Stimulated activated CD4-positive, alpha-beta T cell treated with anti-CD3 and anti-CD28 coated beads, Interleukin-1b, Interleukin-23, amount 100 ng/mL, for 4 hours (primary cell): ENCODE results near the gene CORO6.

Experiments
- DNase-seq, 2 donors: peaks; one replicate each; pipeline ENCODE4 v3.0.0-alpha.2; 2020; ENCODE audit warnings: low read depth in 2 of 2

CORO6 gene

DNA sequence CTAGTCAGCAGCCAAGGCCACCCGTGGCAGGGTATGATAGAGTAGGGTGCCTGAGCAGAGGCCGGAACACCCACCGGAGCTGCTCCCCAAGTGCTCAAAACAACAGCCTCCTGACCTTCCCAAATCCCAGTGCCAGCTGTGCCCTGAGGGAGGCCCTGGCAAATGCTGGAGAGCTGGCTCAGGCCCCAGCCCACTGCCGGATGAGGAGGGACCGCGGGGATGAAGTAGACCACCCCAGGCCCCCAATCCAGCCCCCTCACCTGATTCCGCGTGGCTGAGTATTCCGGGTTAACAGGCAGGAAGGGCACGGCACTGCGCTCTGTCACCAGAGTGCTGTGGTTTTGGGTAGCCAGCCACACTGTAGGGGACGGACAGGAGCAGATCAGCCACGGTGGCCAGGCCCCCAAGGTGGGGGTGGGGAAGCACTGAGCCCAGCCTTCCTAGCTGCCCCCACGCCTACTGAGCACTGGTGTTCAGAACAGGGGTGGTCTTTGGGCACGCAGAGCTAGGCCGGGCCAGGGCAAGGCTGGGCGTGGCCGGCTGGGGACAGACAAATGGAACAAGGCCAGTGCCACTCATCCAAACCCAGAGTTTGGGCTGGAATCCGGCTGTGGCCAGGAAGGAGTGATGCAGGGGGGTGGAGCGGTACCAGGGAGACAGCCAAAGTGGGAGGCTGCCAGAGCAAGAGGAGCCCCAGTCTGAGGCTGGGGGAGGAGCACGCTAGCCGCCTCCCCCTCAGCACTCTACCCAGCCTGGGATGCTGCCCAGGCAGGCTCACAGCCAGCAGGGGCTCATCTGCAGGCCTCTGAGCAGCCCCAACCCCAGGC, 45.1 kb downstream of the CORO6 start:
- no peak for DNase-seq

GRCh38 chr17:29577001-29577370, 45.7 kb downstream of the CORO6 start:
- no peak for DNase-seq

GRCh38 chr17:29576214-29577000, 46.3 kb downstream of the CORO6 start:
- no peak for DNase-seq

GRCh38 chr17:29575511-29576213, 47.0 kb downstream of the CORO6 start:
- DNase-seq: no peak

DNA sequence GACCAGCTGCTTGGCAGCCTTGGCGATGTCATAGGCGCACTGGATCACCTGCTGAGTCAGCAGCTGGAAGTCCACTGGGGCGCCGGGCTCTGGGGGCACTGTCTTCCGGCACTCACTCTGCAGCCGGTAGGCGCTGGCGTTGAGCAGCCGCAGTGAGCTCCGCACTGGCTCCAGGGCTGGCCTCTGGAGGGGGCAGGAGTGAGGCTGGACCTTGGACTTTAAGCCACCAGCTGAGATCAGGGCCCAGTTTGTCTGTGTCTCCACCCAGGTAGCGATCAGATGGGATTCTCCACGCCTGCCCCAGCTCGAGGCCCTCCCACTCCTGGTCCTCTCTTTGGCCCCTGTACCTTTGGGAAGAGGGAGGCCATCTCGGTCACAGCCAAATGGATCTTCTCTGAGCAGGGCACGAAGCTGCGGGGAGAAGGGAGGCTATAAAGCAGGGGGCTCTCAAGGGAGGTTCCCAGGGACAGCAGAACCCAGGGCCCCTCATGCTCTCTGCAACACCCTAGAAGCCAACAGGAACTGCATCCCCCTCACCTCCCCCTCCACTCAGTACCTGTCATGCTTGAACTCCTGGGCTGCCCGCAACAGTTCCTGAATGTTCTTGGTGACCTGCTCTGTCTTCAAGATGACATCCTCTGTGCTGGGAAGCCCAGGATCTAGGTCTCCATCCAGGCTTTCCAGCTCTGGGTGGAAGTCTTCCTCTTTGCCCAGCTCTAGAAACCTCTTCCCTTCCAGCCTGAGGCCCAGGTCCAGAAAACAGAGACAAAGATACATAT, 47.8 kb downstream of the CORO6 start:
- no peak for DNase-seq

- no peak for DNase-seq
These were observed 48.6 kb downstream of the CORO6 start for GRCh38 chr17:29573871-29574731.

DNA sequence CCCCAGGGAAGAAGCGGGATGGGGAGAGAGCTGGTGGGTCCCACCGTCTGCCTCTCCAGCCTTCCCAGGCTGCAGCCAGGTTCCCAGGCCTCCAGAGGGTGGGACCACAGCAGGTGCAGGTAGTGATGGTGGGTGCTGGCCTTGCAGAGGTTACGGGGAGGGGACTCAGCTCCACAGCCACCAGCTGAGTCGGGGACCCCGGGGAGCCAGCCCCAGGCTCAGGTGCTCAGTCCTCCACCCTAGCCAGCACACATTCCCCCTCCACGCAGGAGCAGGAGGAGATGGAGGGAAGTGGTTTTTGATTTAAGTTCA, 49.2 kb downstream of the CORO6 start:
- DNase-seq: no peak

DNA sequence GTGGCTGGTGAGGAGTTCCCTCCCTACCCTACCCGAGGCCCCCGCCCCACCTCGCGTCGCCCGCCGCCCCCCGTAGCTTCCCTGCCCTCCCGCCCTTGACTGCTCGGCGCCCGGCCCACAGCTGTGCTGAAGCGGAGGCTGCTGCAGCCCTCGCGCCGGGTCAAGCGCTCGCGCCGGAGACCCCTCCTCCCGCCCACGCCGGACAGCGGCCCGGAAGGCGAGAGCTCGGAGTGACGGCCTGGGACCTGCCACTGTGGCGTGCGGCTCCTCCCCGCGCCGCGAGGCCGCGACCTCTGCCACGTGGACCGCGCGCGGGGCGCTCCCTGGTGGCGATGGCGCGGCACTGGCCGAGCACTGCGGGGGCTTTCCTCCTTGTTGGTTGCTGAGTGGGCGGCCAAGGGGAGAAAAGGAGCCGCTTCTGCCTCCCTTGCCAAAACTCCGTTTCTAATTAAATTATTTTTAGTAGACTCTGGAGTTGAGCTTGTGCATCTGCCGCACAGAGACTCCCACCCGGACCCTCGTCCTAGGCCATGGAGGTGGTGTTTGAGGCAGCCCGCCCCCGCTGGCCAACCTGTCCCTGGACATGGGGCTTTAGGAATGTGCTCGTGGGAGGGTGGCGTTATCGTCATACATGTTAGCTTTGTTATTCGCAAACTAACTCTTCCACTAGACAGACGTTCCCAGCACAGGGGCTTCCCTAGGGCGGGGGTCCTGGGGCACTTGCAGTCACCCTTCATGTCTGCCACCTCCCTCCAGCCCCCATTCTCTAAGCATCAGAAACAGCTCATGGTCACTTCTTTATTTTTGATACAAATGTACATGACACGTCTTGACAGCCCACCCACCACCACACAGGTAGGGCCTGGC, 49.8 kb downstream of the CORO6 start:
- peak; percentile 58 to 61 for DNase-seq

DNA sequence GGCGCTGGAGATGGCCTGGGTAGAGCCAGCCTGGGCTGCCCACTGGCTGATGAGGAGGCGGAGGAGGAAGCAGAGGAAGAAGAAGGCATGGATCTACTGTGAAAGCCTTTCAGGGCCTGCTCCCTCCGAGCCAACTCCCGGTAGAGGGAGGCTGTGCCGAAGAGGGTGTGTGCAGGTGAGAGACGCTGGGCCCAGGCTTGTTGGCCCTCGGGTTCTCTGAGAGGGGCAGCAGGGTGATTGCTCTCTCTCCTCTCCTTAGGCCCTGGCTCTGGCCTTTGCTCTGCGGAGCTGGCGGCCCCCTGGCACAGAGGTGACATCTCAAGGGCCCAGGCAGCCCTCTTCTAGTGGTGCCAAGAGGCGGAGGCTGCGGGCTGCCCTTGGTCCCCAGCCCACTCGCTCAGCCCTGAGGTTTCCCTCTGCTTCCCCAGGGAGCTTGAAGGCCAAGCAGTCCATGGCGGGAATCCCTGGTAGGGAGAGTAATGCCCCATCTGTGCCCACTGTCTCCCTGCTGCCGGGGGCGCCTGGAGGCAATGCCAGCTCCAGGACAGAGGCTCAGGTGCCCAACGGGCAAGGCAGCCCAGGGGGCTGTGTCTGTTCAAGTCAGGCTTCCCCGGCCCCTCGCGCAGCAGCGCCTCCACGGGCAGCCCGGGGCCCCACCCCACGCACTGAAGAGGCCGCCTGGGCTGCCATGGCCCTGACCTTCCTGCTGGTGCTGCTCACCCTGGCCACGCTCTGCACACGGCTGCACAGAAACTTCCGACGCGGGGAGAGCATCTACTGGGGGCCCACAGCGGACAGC, 50.6 kb downstream of the CORO6 start:
- DNase-seq: no peak

DNA sequence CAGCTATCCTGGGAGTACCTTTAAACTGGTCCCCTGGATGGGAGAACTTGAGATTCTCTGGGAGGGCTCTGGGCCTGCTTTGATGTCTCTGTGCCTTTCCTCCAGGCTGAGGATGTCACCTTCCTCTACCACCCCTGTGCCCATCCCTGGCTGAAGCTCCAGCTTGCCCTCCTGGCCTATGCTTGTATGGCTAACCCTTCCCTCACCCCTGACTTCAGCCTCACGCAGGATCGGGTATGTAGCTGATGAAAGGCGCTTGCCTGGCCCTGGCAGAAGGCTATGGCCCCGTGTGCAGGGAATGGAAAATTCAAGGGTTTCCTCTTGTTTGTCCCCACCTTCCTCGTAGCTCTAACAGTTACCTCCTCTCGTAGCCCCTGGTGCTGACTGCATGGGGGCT, 51.2 kb downstream of the CORO6 start:
- DNase-seq: no peak

DNA sequence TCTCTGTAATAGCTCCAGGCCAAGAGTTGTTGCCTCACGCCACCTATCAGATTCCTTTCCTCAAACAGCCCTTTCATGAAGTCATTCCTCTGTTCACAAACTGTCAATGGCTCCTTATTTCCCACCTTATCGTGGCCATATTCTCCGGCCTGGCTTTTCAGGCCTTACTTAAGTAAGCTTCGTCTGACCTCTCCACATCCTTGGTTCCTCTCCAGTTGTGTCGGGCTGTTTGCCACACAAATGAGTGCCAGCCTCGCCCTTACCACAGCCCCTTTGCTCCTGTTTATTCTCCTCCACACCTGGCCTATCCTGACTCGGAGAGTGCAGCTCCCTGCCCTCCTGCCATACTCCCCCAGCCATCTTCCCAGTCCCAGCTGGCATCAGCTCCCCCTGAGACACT, 52.2 kb downstream of the CORO6 start:
- no peak for DNase-seq

DNA sequence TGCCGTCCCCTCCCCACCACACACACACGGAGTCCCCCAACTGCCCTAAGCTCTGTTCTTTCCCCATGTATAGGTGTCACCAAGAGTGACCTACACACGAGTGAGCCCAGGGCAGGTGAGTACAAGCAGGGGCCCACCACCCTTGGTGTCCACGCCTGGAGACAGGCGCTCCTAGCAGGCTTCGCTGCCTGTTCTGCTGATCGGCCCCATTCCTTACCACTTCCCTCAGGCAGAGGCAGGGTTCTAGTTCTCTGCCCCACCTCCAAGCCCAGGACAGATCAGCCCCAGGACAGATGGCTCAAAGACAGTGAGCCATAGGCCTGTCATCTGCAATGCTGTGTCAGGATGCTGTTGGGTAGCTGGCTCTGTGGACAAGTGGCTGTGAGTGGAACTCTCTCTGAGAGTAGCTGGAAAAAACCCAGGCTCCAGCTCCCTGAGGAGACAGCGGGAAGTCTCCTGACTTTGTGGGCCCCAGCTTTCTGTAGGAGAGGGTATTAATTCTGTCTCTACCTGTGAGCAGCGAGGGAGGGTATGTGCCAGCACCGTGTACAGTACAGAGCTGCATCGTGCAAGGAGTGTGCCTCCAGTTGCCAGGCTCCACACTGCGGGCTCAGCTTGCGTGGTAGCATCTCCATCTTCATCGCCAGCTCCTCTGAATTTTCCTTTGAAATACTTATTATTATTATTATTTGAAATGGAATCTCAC, 53.3 kb downstream of the CORO6 start:
- DNase-seq: no peak

- peak; percentile 94 for DNase-seq
These were observed 54.1 kb downstream of the CORO6 start, which contains the start of gene TP53I13 for GRCh38 chr17:29568331-29569244. TP53I13 (plus strand) TSS chr17:29568701; CDS start chr17:29568759, 58 bp downstream.

DNA sequence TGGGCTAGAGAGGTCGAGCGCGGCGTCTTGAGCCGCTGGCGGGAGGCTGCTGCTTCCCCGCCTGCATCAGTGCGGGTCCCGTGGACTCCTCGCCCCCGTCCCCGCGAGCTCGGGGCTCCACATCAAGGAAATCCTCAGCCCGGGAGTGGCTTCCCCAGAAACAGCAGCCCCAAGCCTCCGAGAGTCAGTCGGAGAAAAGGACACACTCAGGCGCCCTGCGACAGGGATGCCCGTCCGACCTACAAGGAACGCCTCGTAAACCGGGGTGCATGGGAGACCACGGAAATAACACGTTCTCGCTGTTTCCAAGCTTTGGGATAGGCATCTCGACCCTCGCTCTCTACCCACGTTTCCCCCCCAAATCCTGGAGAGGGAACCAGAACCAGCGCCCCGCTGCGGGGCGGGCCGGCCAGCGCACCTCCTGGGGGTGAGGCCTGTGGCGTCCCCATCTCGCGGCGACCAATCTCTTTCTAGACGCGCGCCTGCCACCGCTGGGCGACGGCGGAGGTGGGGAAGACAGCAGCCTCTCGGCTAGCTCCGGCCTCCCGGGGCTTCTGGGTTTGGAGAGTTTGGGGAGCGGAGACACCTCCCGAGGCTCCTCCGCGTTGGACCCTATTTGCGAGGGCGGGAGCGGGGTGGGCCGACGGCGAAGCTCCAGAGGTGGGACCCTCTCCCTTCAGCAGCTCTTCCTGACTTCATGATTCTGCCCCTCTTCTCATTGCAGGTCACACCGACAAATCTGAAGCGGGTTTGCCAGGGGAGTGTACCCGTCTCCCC, 55.0 kb downstream of the CORO6 start:
- DNase-seq: peak; percentile 53 to 60

DNA sequence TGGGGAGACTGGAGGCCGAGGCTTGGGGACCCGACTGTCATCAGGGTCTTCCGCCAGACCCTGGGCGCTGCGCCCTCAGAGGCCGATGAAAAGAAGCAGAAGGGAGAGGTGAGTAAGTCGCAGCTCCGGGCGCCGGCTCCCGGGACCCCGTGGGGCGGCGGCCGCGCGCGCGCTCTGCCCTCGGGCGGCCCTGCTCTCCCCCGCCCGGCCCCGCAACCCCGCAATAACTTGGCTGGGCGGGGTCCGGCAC, 55.5 kb downstream of the CORO6 start:
- no peak for DNase-seq

GRCh38 chr17:29566473-29567303, 56.0 kb downstream of the CORO6 start, which contains the start of gene ABHD15:
ABHD15 (minus strand) TSS chr17:29567037; CDS start chr17:29566966, 71 bp downstream.
- DNase-seq: peak in 1 of 2 donors; percentile 57
